GM18502 (cell line): ENCODE data around the gene OSBPL9.

Experiments used
- ATAC-seq: cut with Tn5 transposase; IDR thresholded peaks from one replicate; pipeline ENCODE4 v1.9.1; 2021; ENCODE audit warnings: mild to moderate bottlenecking; ENCODE audit not compliant: unreplicated experiment, poor library complexity

The OSBPL9 gene

GRCh38 chr1:51661081-51661518 is 44.2 kb downstream of the OSBPL9 start:
- no peak for ATAC-seq

- ATAC-seq = no peak
Measured at GRCh38 chr1:51663105-51663504, 46.2 kb downstream of the OSBPL9 start.

- no peak for ATAC-seq
Measured at GRCh38 chr1:51663721-51664120, 46.8 kb downstream of the OSBPL9 start.

DNA sequence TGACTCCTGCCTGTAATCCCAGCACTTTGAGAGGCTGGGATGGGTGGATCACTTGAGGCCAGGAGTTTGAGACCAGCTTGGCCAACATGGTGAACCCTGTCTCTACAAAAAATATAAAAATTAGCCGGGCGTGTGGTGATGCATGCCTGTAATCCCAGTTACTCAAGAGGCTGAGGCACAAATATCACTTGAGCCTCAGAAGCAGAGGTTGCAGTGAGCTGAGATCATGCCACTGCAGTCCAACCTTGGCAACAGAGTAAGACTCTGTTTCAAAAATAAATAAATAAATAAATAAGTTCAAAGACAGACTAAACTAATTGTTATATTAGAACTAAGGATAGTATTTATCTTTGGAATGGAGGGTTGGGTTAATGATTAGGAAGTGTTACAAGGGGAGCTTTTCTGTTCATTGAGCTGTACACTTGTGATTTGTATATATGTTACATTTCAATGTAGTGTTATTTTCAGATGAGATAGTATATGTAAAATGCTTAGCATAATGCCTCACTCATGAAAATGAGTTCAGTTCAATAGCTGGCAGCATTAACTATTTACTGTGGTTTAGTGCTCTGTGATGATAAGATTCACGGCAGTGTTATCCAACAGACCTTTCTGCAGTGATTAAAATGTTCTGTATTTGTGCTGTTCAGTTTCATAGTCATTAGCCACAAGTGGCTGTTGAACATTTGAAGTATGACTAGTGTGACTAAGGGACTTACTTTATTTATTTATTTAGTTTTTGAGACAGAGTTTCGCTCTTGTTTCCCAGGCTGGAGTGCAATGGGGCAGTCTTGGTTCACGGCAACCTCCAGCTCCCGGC is 47.7 kb downstream of the OSBPL9 start:
- no peak for ATAC-seq

- ATAC-seq = no peak
Measured at GRCh38 chr1:51666478-51666877, 49.6 kb downstream of the OSBPL9 start.

DNA sequence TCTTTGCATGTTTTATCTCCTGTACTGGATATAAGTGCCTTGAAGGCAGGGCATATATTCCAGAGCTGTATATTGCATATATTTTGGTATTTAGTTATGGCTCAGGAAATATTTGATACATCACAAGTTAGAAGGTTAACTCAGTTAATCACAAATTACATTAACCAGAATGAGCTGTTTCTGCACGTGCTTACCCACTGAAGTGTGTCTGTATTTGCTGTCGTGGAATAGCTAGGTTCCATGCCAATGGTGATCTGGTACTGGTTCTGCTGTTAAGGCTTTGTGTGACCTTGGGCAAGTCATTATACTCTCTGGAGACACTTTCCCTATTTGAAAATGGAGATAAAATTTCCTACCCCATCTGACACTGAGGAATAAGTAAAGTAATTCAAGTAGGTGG is 50.7 kb downstream of the OSBPL9 start:
- no peak for ATAC-seq

GRCh38 chr1:51669272-51669671 is 52.4 kb downstream of the OSBPL9 start:
- ATAC-seq = no peak

GRCh38 chr1:51669816-51670215 is 52.9 kb downstream of the OSBPL9 start:
- no peak for ATAC-seq

DNA sequence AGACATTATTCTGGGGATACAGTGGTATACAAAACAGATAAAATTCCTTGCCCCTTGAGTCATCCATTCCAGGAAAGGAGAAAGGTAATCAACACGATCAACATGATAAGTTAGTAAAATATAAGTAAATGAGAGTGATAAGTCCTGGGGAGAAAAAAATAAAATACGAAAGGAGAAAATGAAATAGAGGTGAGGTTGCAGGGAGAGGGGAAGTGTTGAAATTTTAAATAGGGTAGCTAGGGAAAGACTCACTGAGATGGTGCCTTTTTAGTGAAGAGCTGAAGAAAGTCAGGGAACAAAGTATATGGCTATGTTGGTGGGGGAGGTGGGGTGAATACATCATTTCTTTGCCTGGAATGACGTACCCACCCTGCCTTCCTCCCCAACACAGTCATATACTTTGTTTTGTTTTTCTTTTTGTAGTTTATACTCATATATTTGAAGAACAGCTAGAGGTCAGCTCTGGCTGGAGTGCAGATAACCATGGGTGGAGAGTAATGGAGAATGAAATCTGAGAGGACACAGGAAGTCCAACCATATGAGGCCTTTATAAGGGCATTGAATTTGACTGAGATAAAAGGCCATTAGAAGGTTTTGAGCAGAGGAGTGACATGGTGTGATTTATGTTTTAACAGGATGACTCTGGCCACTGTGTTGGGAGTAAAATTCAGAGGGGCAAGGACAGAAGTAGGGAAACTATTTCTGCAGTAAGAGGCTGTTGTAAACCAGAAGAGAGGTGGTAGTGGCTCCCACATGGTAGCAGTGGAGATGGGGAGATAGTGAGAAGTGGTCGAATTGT is 54.8 kb downstream of the OSBPL9 start:
- no peak for ATAC-seq

DNA sequence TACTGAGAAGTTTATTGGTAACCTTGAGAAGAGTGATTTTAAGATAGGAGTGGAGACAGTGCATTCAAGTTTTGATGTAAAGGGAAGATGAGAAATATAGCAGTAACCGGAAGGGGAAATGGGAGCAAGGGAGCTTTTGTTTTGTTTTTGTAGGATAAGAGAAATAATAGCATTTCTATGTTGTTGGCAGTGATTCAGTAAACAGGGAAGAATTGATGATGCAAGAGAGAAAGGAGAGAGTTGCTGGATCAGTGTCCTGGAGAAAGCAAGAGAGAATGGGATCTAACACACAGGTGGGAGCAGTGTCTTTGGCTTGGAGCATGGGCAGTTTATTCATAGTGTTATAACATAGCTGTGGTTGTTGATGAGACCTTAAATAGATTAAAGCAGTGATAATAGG is 56.4 kb downstream of the OSBPL9 start:
- no peak for ATAC-seq

- no peak for ATAC-seq
Measured at GRCh38 chr1:51675177-51675780, 58.4 kb downstream of the OSBPL9 start.

- ATAC-seq = no peak
Measured at GRCh38 chr1:51679435-51679834, 62.5 kb downstream of the OSBPL9 start.

- no peak for ATAC-seq
Measured at GRCh38 chr1:51684776-51685175, 67.9 kb downstream of the OSBPL9 start.

DNA sequence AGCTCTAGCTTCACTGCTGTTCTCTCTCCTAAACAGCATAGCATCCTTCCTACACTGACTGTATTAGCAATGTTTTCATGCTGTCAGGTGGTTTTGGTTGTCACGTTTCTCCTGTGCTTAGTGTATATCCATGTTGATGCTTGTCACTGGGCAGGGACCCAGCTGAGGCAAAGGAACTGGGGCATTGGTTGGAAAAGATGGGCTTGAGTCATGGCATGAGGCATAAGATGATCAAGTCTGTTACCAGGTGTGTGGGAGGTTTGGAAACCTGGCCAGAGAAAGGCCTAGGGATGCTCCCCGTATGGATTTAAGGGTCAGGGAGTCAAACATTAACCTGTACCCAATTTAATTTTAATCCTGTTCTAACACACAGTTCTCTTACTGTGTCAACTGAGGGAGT is 69.6 kb downstream of the OSBPL9 start:
- no peak for ATAC-seq

GRCh38 chr1:51689075-51689440 is 72.2 kb downstream of the OSBPL9 start:
- no peak for ATAC-seq

DNA sequence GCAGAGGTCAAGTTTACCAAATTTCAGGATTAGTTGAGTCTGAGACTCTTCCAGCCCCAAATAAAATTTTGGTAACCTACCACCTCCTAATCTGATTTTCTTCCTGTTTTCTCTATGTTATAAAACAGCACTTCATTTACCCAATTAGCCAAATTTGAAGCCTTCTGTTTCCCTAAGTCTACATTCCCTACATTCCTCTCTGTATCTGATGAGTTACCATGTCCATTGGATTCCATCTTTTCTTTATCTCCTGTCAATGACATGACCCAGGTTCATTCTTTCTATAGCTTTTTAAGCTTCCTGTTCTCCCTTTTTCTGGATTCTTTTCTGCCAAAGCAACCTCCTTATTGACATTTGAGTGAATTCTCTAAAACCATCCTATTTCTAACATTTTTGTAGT is 72.8 kb downstream of the OSBPL9 start:
- no peak for ATAC-seq

- ATAC-seq = no peak
Measured at GRCh38 chr1:51690285-51690961, 73.5 kb downstream of the OSBPL9 start.

DNA sequence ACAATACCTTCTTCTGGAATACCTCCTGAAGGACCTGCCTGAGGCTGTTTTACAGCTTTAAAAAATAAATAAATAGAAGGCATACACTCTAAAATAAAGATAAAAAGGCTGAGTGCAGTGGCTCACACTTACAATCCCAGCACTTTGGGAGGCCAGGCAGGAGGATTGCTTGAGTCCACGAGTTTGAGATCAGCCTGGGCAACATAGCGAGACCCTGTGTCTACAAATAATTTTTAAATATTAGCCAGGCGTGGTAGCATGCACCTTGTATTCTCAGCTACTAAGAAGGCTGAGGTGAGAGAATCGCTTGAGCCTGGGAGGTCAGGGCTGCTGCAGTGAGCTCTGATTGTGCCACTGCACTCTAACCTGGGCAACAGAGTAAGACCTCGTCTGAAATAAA is 75.0 kb downstream of the OSBPL9 start:
- ATAC-seq = no peak

GRCh38 chr1:51693419-51694155 is 76.7 kb downstream of the OSBPL9 start:
- no peak for ATAC-seq

GRCh38 chr1:51697166-51697565 is 80.3 kb downstream of the OSBPL9 start:
- ATAC-seq = no peak
